GM23338 (cell line): Measurements from ENCODE around the gene MARF1. TPM values are rescaled to one million over a fixed set of nuclear protein-coding genes. Genes with fewer than 3 reads are reported as not detected.

ENCODE experiments used
- ATAC-seq: fragments of 200-7000 bp; cut with Tn5 transposase; 3 replicates; pipeline ENCODE4 v1.9.1; 2020
- DNase-seq: peaks from one replicate; pipeline ENCODE4 v3.0.0-alpha.2; 2015; ENCODE audit warnings: low spot score
- H2AFZ ChIP-seq: fragments of 200-600 bp; sonication (generic); 2 replicates; pipeline ENCODE4 v1.8.0; 2016; ENCODE audit warnings: antibody characterized with exemption, mild to moderate bottlenecking, moderate library complexity
- H3F3A ChIP-seq: fragments of 200-600 bp; sonication (generic); replicated peaks from 2 replicates; pipeline ENCODE4 v1.8.0; 2017; ENCODE audit warnings: antibody characterized with exemption, mixed run types, low read depth
- H3K27ac ChIP-seq: fragments of 200-600 bp; sonication (generic); 2 replicates; pipeline ENCODE4 v1.6.1; 2016; ENCODE audit warnings: low read depth
- H3K27me3 ChIP-seq: fragments of 200-600 bp; sonication (generic); 2 replicates; pipeline ENCODE4 v1.8.0; 2016; ENCODE audit warnings: mild to moderate bottlenecking, mixed run types, moderate library complexity; ENCODE audit not compliant: insufficient read depth
- H3K36me3 ChIP-seq: fragments of 200-600 bp; sonication (generic); 2 replicates; pipeline ENCODE4 v1.8.0; 2016; ENCODE audit warnings: mild to moderate bottlenecking; ENCODE audit not compliant: insufficient read depth
- H3K4me1 ChIP-seq: fragments of 200-600 bp; sonication (generic); 2 replicates; pipeline ENCODE4 v1.8.0; 2016; ENCODE audit warnings: mild to moderate bottlenecking, moderate library complexity; ENCODE audit not compliant: insufficient read depth
- H3K4me2 ChIP-seq: fragments of 200-600 bp; sonication (generic); 2 replicates; pipeline ENCODE4 v1.7.1; 2017; ENCODE audit warnings: mixed run types
- H3K4me3 ChIP-seq: fragments of 200-600 bp; sonication (generic); 2 replicates; pipeline ENCODE4 v1.6.1; 2016; ENCODE audit warnings: mixed run types
- H3K79me2 ChIP-seq: fragments of 200-600 bp; sonication (generic); replicated peaks from 2 replicates; pipeline ENCODE4 v1.8.0; 2017; ENCODE audit warnings: mild to moderate bottlenecking; ENCODE audit not compliant: insufficient read depth
- H3K9me2 ChIP-seq: fragments of 200-600 bp; sonication (generic); 2 replicates; pipeline ENCODE4 v1.8.0; 2017; ENCODE audit not compliant: insufficient read depth
- H4K20me1 ChIP-seq: fragments of 200-600 bp; sonication (generic); replicated peaks from 2 replicates; pipeline ENCODE4 v1.8.0; 2017; ENCODE audit warnings: mild to moderate bottlenecking; ENCODE audit not compliant: insufficient read depth
- H3K27ac Mint-ChIP-seq: 2 replicates; pipeline ENCODE4 v1.8.0; 2020; ENCODE audit warnings: inconsistent platforms, mild to moderate bottlenecking, moderate library complexity, mixed read lengths
- H3K27me3 Mint-ChIP-seq: 3 replicates; pipeline ENCODE4 v1.8.0; 2022; ENCODE audit warnings: low read depth, mild to moderate bottlenecking, moderate library complexity, mixed read lengths, inconsistent platforms; ENCODE audit not compliant: insufficient read depth, poor library complexity
- H3K36me3 Mint-ChIP-seq: 3 replicates; pipeline ENCODE4 v1.8.0; 2021; ENCODE audit warnings: low read depth, mild to moderate bottlenecking, inconsistent platforms, moderate library complexity, mixed read lengths
- H3K4me1 Mint-ChIP-seq: 3 replicates; pipeline ENCODE4 v1.8.0; 2020; ENCODE audit warnings: mild to moderate bottlenecking, inconsistent platforms, mixed read lengths
- H3K4me3 Mint-ChIP-seq: 3 replicates; pipeline ENCODE4 v1.8.0; 2021; ENCODE audit warnings: moderate library complexity, mild to moderate bottlenecking, inconsistent platforms, mixed read lengths
- H3K9me3 Mint-ChIP-seq: 3 replicates; pipeline ENCODE4 v1.8.0; 2020; ENCODE audit warnings: moderate library complexity, mild to moderate bottlenecking, inconsistent platforms, mixed read lengths
- CREB1 ChIP-seq: fragments of 250-450 bp; sonication (Bioruptor Pico); IDR thresholded peaks from 2 replicates; pipeline ENCODE4 v1.5.0; 2020; ENCODE audit warnings: low read depth, mild to moderate bottlenecking, moderate library complexity
- EZH2phosphoT487 ChIP-seq: fragments of 200-600 bp; sonication (generic); IDR thresholded peaks from one replicate; pipeline ENCODE4 v1.8.1; 2018; ENCODE audit warnings: antibody characterized with exemption; ENCODE audit not compliant: unreplicated experiment
- POLR2AphosphoS5 ChIP-seq: IDR thresholded peaks from 2 replicates; pipeline ENCODE4 v1.6.1; 2016; ENCODE audit warnings: antibody characterized with exemption, low read depth
- ZNF114 ChIP-seq: fragments of 250-450 bp; sonication (Bioruptor Pico); IDR thresholded peaks from 2 replicates; pipeline ENCODE4 v1.5.0; 2020; ENCODE audit warnings: mild to moderate bottlenecking, moderate library complexity
- ZNF331 ChIP-seq: fragments of 250-450 bp; sonication (Bioruptor Pico); IDR thresholded peaks from 2 replicates; pipeline ENCODE4 v1.5.0; 2020; ENCODE audit warnings: low read depth, mild to moderate bottlenecking, moderate library complexity
- ZNF462 ChIP-seq: fragments of 250-450 bp; sonication (Bioruptor Pico); IDR thresholded peaks from 2 replicates; pipeline ENCODE4 v1.5.0; 2020; ENCODE audit warnings: mild to moderate bottlenecking, moderate library complexity
- polyA plus RNA-seq: library from polyadenylated mRNA; unstranded; fragments of >200 nt; fragmentation: Nextera tagmentation; extraction: Ambion mirVana; gene quantifications from 2 replicates; pipeline ENCODE4 v1.2.1, GENCODE V29; 2016
- total RNA-seq: library from RNA; depleted of rRNA; stranded (reverse); fragments of >200 nt; shearing (Covaris generic); gene quantifications from 2 replicates; pipeline ENCODE4 v1.2.3, GENCODE V29; 2014

The MARF1 gene
- total and polyA plus RNA-seq, 2 experiments from 2014 or later: 8.3 to 16.0 TPM

DNA sequence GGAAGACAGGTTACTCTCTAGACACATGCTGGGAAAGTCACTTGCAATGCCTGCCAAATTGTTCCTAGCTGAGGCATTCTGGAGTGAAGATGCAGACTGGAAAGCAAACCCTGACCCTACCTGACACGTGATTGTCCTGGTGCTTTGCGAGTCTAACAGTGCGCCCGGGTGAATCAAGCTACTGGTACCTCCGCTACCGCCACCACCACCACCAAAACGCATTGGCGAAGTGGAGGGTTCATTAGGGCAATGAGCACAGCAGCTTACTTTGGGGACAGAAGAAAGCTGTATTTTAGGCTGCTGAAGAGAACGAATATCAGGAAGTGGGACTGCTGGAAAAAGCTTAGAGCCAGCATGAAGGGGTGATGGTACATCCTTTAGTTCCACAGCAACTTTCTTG lies 7.0 kb downstream of the MARF1 start (continued):
- no peak for TF ChIP-seq ZNF462 (CRISPR knock-in tag)
- no peak for TF ChIP-seq POLR2AphosphoS5
- TF ChIP-seq ZNF114 (CRISPR knock-in tag): no peak
- TF ChIP-seq EZH2phosphoT487: no peak
- TF ChIP-seq CREB1 (CRISPR knock-in tag): no peak
- TF ChIP-seq ZNF331 (CRISPR knock-in tag): no peak

DNA sequence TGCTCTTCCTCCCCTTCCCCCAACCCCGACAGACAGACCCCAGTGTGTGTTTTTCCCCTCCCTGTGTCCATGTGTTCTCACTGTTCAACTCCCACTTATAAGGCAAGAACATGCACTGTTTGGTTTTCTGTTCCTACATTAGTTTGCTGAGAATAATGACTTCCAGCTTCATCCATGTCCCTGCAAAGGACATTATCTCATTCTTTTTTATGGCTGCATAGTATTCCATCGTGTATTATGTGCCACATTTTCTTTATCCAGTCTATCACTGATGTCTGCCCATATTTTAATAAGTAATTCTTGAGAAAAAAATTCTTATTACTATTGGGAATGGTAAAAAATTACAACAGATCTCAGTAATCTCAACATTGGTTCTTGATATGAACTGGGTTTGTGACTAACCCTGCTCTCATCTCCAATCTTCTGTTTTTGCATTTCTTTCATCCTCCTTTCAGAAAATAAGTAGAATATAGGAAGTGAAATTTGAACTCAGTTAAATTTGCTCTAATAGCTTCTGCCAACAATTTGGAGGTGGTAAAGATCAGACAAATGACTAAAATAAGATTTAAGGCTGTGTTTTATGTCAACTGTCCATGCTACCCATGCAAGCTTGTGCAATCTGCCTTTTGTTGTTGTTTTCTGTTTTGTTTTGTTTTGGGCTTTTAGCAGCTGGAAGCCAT lies 11.1 kb downstream of the MARF1 start:
- DNase-seq: no peak
- Histone ChIP-seq H3K4me3 (no peak overlapping the region), H3K27ac (no peak overlapping the region), H4K20me1 (peaks cover 3% of the 10 kb centered on the region; the same call in 1 of the 2 replicates), H3K36me3 (peaks cover 26% of the 10 kb centered on the region), H2AFZ (no peak overlapping the region), H3K27me3 (no peaks in the 10 kb centered on the region), H3K4me1 (no peaks in the 10 kb centered on the region), H3K79me2 (0 out of 2 replicates have a peak, but pooled peaks cover 3% of the 10 kb centered on the region), H3K9me2 (no peaks in the 10 kb centered on the region), H3F3A (no peaks in the 10 kb centered on the region), H3K4me2 (no peak overlapping the region)
- H3K4me3 Mint-ChIP-seq: no peak overlapping the region
- H3K9me3 Mint-ChIP-seq: no peaks in the 10 kb centered on the region
- no peak overlapping the region for H3K27ac Mint-ChIP-seq
- H3K36me3 Mint-ChIP-seq: peaks cover 53% of the 10 kb centered on the region
- no peak for ATAC-seq
- H3K4me1 Mint-ChIP-seq: no peaks in the 10 kb centered on the region
- H3K27me3 Mint-ChIP-seq: peaks cover 3% of the 10 kb centered on the region
- TF ChIP-seq ZNF462 (CRISPR knock-in tag): no peak
